Kidney epithelial cell (primary cell): Measurements from ENCODE around the gene JUNB. TPM values are rescaled to one million over a fixed set of nuclear protein-coding genes. Genes with fewer than 3 reads are reported as not detected.
A peak's percentile ranks its signal among the peaks of the same experiment; 100 is the strongest.

ENCODE experiments used
- DNase-seq: peaks from one replicate; pipeline ENCODE4 v3.0.0-alpha.2; 2010; ENCODE audit warnings: low read depth
- H3K27me3 ChIP-seq: 2 replicates; pipeline ENCODE4 v1.6.0; 2011; ENCODE audit warnings: low read length; ENCODE audit not compliant: control insufficient read depth, insufficient read depth
- H3K36me3 ChIP-seq: 2 replicates; pipeline ENCODE4 v1.5.1; 2011; ENCODE audit warnings: low read length; ENCODE audit not compliant: control insufficient read depth, insufficient read depth
- H3K4me3 ChIP-seq: 2 replicates; pipeline ENCODE4 v1.5.1; 2011; ENCODE audit warnings: low read depth, mild to moderate bottlenecking, control low read depth, low read length
- CTCF ChIP-seq: IDR thresholded peaks from 2 replicates; pipeline ENCODE4 v1.5.1; 2011; ENCODE audit warnings: mild to moderate bottlenecking, moderate library complexity, low read length, control low read depth, inconsistent platforms; ENCODE audit not compliant: insufficient read depth, poor library complexity, severe bottlenecking
- total RNA-seq: library from RNA; depleted of rRNA; stranded (reverse); fragments of >200 nt; gene quantifications from 2 replicates; pipeline ENCODE4 v1.2.3, GENCODE V29; 2015

Gene JUNB
- total RNA-seq, 1 donor from 2014 or later = 395 TPM

GRCh38 chr19:12759686-12760085, 31.6 kb upstream of the JUNB start:
- H3K4me3 ChIP-seq = no peak overlapping the region
- TF ChIP-seq CTCF = no peak
- peaks cover 2% of the 10 kb centered on the region for H3K36me3 ChIP-seq
- DNase-seq = no peak
- peaks cover 2% of the 10 kb centered on the region for H3K27me3 ChIP-seq

- no peak for DNase-seq
- H3K4me3 ChIP-seq = no peak overlapping the region
- peaks cover 2% of the 10 kb centered on the region for H3K36me3 ChIP-seq
- H3K27me3 ChIP-seq = no peaks in the 10 kb centered on the region
- no peak for TF ChIP-seq CTCF
Measured at GRCh38 chr19:12763100-12763499, 28.2 kb upstream of the JUNB start.

- no peak overlapping the region for H3K4me3 ChIP-seq
- no peaks in the 10 kb centered on the region for H3K27me3 ChIP-seq
- peaks cover 2% of the 10 kb centered on the region for H3K36me3 ChIP-seq
- no peak for TF ChIP-seq CTCF
- no peak for DNase-seq
Measured at GRCh38 chr19:12764698-12765097, 26.6 kb upstream of the JUNB start.

GRCh38 chr19:12766051-12766521, 25.2 kb upstream of the JUNB start:
- Histone ChIP-seq H3K27me3 (no peaks in the 10 kb centered on the region), H3K4me3 (peak overlapping the region; percentile 43), H3K36me3 (peaks cover 2% of the 10 kb centered on the region)
- DNase-seq = no peak
- TF ChIP-seq CTCF = peak; percentile 88

- Histone ChIP-seq H3K4me3 (no peak overlapping the region), H3K36me3 (peaks cover 2% of the 10 kb centered on the region), H3K27me3 (no peaks in the 10 kb centered on the region)
- TF ChIP-seq CTCF = no peak
- no peak for DNase-seq
Measured at GRCh38 chr19:12767150-12767549, 24.1 kb upstream of the JUNB start.

GRCh38 chr19:12767666-12768065, 23.6 kb upstream of the JUNB start:
- Histone ChIP-seq H3K4me3 (no peak overlapping the region), H3K36me3 (peaks cover 2% of the 10 kb centered on the region), H3K27me3 (no peaks in the 10 kb centered on the region)
- no peak for TF ChIP-seq CTCF
- DNase-seq = no peak
